NCI-H460 (cell line): ENCODE data around the gene PRADC1. TPM values are rescaled to one million over a fixed set of nuclear protein-coding genes. Genes with fewer than 3 reads are reported as not detected.
"Not testable (repeated sequence)": the region's sequence is repeated elsewhere in the genome, so short reads cannot be mapped to it uniquely, and the experiment has no call there.

Source experiments
- DNase-seq: peaks from one replicate; pipeline ENCODE4 v3.0.0-alpha.2; 2016; ENCODE audit warnings: low read depth; ENCODE audit errors: extremely low read depth
- polyA plus RNA-seq: library from polyadenylated mRNA; depleted of rRNA; stranded (reverse); fragments of >200 nt; gene quantifications from 2 replicates; pipeline ENCODE4 v1.2.3, GENCODE V29; 2014; cell fraction: nucleus; rRNA removed
- total RNA-seq: library from RNA; depleted of rRNA; stranded (reverse); fragments of >200 nt; shearing (Covaris generic); gene quantifications from 2 replicates; pipeline ENCODE4 v1.2.3, GENCODE V29; 2014; rRNA removed

Gene PRADC1
- 6.3 and 10.7 TPM in 2 replicates for total RNA-seq
- 22.3 and 26.1 TPM in 2 replicates for polyA plus RNA-seq

DNA sequence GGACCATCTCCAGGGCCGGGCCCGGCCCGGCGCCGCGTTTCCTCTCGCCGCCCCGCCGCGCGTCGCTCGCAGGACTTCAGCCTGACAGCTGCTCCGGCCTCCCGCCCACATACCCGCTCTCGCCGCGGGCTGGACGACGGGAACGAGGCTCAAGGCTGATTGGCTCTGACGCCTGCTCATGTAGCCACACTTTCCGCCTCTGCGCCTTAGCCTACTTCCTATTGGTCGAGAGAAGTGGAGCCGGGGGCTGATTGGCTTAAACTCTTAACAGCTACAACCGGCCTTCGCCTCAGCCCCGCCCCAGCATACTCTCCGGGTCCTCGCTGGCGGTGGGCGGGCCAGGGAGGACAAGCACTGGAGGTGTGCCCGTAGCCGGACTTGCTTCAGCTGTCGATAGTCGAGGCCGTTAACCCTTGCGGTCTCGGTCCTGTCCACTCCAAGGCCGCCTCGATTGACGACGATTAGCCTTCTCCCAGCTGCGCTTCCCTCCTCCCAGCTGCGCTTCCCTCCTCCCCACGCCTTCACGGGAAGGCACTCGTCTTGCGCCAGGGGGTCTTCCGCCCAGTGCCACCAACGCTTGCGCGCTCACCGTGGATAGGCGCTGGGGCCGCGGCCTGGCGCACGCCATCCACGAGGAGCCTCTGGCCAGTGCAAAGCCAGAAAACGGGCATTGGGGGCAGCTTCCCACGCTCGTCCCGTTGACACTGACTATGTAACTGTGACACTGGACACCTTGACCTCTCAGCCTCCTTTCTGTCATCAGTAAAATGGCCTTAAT, at the start of gene PRADC1:
Gene PRADC1, minus strand, starts transcription at position 86 of the 778 bp plus-strand sequence. Its CDS starts 79 bp downstream, at position 7.
- DNase-seq, result peak; percentile 100

- no peak for DNase-seq
Observed at GRCh38 chr2:73281244-73281643, 48.2 kb upstream of the PRADC1 start.

DNA sequence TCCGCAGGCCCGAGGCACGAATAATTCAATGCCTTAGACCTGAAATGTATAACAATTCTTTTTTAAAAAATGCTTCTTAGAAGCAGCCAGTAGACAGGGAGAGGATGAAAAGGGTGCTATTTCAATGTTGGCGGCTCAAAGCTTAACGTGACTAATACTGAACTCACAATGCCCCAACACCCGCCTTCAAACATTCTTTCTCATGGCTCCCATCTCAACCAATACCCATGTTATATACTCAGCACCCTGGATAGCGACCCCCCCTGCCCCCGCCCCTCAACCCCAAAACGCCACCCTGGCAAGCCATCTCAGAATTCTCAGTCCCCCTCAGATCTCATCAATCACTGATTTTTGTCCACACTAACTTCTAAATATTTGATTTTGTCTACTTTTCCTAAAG, 46.8 kb upstream of the PRADC1 start:
- DNase-seq, result no peak

GRCh38 chr2:73272270-73272669, 39.2 kb upstream of the PRADC1 start:
- DNase-seq, result no peak

GRCh38 chr2:73269686-73270465, 36.8 kb upstream of the PRADC1 start:
- no peak for DNase-seq

GRCh38 chr2:73268830-73269685, 36.0 kb upstream of the PRADC1 start:
- peak; percentile 20 for DNase-seq

- DNase-seq, result no peak
Observed at GRCh38 chr2:73268366-73268829, 35.4 kb upstream of the PRADC1 start.

- no peak for DNase-seq
Observed at GRCh38 chr2:73267008-73267407, 34.0 kb upstream of the PRADC1 start.

DNA sequence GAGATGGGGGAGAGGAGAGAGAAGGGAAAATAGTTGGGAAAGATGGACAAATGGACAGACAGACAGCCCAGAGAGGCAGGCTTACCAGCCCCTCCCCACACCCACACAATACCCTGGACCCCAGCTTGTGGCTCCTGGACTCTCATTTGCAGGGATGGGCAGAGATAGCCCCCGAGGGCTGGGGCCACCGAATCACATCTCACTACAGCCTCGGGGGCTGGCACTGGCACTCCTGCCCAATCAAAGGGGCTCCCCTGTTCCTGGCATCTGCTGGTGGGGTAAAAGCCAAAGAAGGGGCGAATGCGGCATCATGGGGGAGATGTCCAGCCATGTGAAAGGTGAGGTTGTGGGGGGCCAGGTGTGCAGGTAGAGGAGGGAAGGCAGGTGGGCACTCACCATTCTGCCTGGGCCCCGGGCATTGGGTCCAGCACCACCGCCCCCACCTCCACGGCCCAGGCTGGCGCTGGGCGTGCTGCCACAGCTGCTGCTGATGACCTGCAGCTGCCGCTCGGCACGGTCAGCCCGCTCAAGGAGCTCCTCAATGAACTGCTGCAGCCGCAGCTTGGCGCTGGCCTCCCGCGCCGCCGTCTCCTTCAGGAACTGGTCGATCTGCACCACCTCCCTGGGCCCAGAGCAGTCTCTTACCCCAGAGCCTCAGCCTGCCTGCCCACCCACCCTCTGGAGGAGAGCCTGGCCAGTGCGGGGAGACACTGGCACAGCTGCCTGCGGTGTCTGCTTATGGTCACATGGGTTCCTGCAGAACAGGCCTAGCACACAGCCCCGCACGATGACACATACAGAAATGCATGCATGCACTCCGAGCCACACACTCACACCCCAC, 33.2 kb upstream of the PRADC1 start:
- no peak for DNase-seq

GRCh38 chr2:73265298-73266060, 32.4 kb upstream of the PRADC1 start:
- DNase-seq, result no peak

DNA sequence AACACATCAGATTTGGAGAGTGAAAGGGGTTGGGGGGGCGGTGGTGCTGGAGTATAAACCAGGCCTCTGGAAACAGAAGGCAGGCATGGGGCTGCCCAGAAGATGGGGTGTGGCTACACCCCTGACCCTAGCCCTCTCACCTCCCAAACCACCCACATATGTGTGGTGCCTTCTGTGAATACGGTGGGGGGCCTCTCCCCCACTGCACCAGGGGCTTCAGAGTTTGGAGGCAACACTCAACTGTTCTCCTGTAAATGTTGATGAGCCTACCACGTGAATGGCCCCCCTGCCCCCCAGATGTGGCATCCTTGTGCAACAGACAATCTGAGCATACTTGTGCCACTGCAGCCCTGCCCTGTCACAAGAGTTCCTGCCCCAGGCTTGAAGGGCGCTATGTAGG, 31.7 kb upstream of the PRADC1 start:
- DNase-seq, result no peak

- DNase-seq, result no peak
Observed at GRCh38 chr2:73264332-73264606, 31.2 kb upstream of the PRADC1 start.

DNA sequence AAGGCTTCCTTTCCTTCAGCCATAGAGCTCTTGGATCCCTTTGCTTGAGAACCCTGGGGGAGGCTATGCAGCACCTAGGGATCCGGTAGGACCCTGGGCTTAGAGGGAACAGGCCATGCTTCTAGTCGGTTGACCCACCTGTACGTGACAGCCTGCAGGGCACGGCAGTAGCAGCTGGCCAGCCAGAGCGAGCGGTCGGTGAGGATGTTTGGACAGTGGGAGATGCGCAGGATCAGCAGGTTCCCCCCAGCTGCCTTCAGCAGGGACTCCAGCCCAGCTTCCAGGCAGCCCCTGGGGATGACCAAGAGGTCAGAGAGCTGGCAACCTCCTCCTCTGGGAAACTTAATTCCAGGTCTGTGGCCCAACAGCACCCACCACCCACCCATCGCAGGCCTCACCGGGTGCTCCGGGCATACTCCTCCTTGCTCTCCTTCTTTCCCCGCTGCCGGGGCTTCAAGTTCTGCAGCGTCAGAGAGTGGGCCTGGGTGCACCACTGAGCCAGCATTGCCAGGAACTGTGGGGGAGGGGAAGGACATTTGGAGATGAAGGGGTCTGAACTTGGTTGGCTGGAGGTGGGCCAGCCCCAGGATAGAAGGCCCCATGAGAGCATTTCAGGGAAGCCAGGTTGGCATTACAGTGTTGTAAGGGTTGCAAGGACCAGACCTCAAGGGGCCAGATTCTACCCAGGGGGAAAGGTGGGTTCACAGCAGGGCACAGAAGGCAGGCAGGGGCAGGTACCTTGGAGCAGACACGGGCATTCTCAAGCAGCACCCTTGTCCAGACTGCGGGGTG, 30.7 kb upstream of the PRADC1 start:
- no peak for DNase-seq

DNA sequence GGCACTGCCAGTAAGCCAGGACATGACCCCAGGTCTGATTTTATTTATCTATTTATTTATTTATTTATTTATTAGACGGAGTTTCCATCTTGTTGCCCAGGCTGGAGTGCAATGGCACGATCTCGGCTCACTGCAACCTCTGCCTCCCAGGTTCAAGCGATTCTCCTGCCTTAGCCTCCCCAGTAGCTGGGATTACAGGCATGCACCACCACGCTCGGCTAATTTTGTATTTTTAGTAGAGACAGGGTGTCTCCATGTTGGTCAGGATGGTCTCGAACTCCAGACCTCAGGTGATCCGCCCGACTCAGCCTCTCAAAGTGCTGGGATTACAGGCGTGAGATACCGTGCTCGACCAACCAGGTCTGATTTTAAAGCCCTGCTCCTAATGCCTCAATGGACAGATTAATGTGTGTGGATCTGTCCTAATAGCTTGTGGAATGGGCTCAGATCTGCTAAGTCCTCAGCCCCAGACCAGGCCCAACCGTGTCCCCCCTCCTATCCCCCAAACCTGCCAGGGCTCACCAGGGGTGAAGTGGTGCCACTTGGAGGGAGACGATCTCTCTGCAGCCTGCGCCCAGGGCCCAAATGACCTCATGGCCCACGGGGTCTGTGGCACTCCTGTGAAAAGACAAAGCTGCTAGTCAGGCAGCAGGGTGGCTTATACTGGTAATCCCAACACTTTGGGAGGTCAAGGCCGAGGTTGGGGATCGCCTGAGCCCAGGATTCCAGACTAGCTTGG, 29.8 kb upstream of the PRADC1 start:
- not testable (repeated sequence) for DNase-seq

GRCh38 chr2:73262108-73262651, 29.1 kb upstream of the PRADC1 start:
- no peak for DNase-seq

GRCh38 chr2:73260338-73260984, 27.4 kb upstream of the PRADC1 start:
- peak; percentile 54 for DNase-seq
